Measurements from ENCODE around the gene GINS3.
A peak's percentile ranks its signal among the peaks of the same experiment; 100 is the strongest.

The GINS3 gene

GRCh38 chr16:58426966-58427365, 34.7 kb downstream of the GINS3 start:
- DNase-seq = peak; percentile 35

- DNase-seq = no peak
These were observed 36.6 kb downstream of the GINS3 start for GRCh38 chr16:58428621-58429542.

GRCh38 chr16:58430718-58431117, 38.4 kb downstream of the GINS3 start:
- DNase-seq = no peak

- peak; percentile 44 for DNase-seq
These were observed 41.3 kb downstream of the GINS3 start for GRCh38 chr16:58433569-58433951.

- DNase-seq = no peak
These were observed 43.5 kb downstream of the GINS3 start for GRCh38 chr16:58435779-58436178.

GRCh38 chr16:58440131-58440530, 47.9 kb downstream of the GINS3 start:
- DNase-seq = no peak

- no peak for DNase-seq
These were observed 50.3 kb downstream of the GINS3 start for GRCh38 chr16:58442547-58442946.

GRCh38 chr16:58443783-58444182, 51.5 kb downstream of the GINS3 start:
- DNase-seq = no peak

GRCh38 chr16:58444265-58444664, 52.0 kb downstream of the GINS3 start:
- no peak for DNase-seq

- DNase-seq = no peak
These were observed 56.6 kb downstream of the GINS3 start for GRCh38 chr16:58448890-58449289.

GRCh38 chr16:58449306-58449705, 57.0 kb downstream of the GINS3 start:
- DNase-seq = no peak

GRCh38 chr16:58449768-58450167, 57.5 kb downstream of the GINS3 start:
- peak; percentile 77 for DNase-seq

- no peak for DNase-seq
These were observed 58.3 kb downstream of the GINS3 start for GRCh38 chr16:58450590-58450989.

GRCh38 chr16:58451265-58451689, 59.0 kb downstream of the GINS3 start:
- DNase-seq = no peak

- DNase-seq = peak; percentile 38
These were observed 59.7 kb downstream of the GINS3 start for GRCh38 chr16:58451945-58452401.

GRCh38 chr16:58452640-58453039, 60.4 kb downstream of the GINS3 start:
- DNase-seq = no peak

- no peak for DNase-seq
These were observed 61.9 kb downstream of the GINS3 start for GRCh38 chr16:58454178-58454577.

GRCh38 chr16:58454856-58455255, 62.6 kb downstream of the GINS3 start:
- DNase-seq = no peak
